H1 (cell line): Measurements from ENCODE around the gene TNRC6B. TPM values are rescaled to one million over a fixed set of nuclear protein-coding genes. Genes with fewer than 3 reads are reported as not detected.

Experiments
- CEBPB ChIP-seq: IDR thresholded peaks from 2 replicates; pipeline ENCODE4 v1.6.1; 2012; ENCODE audit warnings: low read depth, low read length
- CHD1 ChIP-seq: IDR thresholded peaks from 2 replicates; pipeline ENCODE4 v1.6.1; 2012; ENCODE audit warnings: low read depth, low read length, improper control_type of control experiment
- HDAC2 ChIP-seq, 2 experiments: fragments of 300-600 bp in 1 of 2; sonication (generic) in 1 of 2; IDR thresholded peaks; 2 replicates each; pipeline ENCODE4 v1.6.1; 2011 to 2012; ENCODE audit warnings: low read depth in 2 of 2, low read length in 2 of 2, mild to moderate bottlenecking in 2 of 2, moderate library complexity in 2 of 2, borderline replicate concordance in 1 of 2, inconsistent platforms in 1 of 2
- KDM1A ChIP-seq: fragments of 200-600, 300-600 bp; sonication (generic); IDR thresholded peaks from 2 replicates; pipeline ENCODE4 v1.7.1; 2016; ENCODE audit warnings: mild to moderate bottlenecking, low read length, borderline replicate concordance
- KDM4A ChIP-seq: IDR thresholded peaks from one replicate; pipeline ENCODE4 v1.7.1; 2012; ENCODE audit warnings: low read depth, mild to moderate bottlenecking, moderate library complexity, low read length, inconsistent platforms; ENCODE audit not compliant: severe bottlenecking
- TEAD4 ChIP-seq: IDR thresholded peaks from 2 replicates; pipeline ENCODE4 v1.6.1; 2012; ENCODE audit warnings: low read depth, low read length, inconsistent platforms, mixed read lengths
- polyA plus RNA-seq, 7 experiments: library from polyadenylated mRNA; depleted of rRNA in 3 of 7; stranded (reverse) in 5 of 7; unstranded in 2 of 7; fragments of >200 nt in 5 of 7; fragments of 200-250 nt in 2 of 7; gene quantifications; 1 replicate in 5 of 7; 2 replicates in 1 of 7; 4 replicates in 1 of 7; pipeline versions ENCODE4 v1.2.1 to v1.2.3, GENCODE V29; 2011 to 2013; ENCODE audit warnings: missing spikeins in 2 of 7, mixed read lengths in 2 of 7
- total RNA-seq: library from RNA; stranded (reverse); fragmentation: NEBNext Ultra II Directional; extraction: Animal tissue kit (Norgen Biotek cat#: 25700); gene quantifications from 2 replicates; pipeline ENCODE4 v1.2.1, GENCODE V29; 2021

TNRC6B gene
- total and polyA plus RNA-seq, 2 of the 8 experiments (the other 6 are each of a cell fraction or from before 2014, with no cell fraction given) = 12.5 to 48.9 TPM

- TF ChIP-seq CEBPB = no peak
- TF ChIP-seq CHD1 = no peak
- no peak for TF ChIP-seq KDM1A
- no peak for TF ChIP-seq KDM4A
- TF ChIP-seq TEAD4 = no peak
- no peak for TF ChIP-seq HDAC2 (IDR thresholded peaks at IDR 0.05; ENCODE audit: borderline replicate concordance in 1 of 2, low read depth in 2 of 2, low read length in 2 of 2)
- TF ChIP-seq, all 59 proteins: peak for 0
Observed at GRCh38 chr22:40385036-40385782, 207.5 kb downstream of the TNRC6B start (continued).

Other genes starting within 250 kb of the TNRC6B start
- gene TMA7B, start 217.5 kb upstream of the TNRC6B start, total RNA-seq = not detected in 2 replicates
- not detected in 2 replicates for gene TMA7B, start 217.5 kb upstream of the TNRC6B start, polyA plus RNA-seq (2011; rRNA removed)
- gene FAM83F, start 183.0 kb upstream of the TNRC6B start, total RNA-seq = 18.9 and 20.9 TPM in 2 replicates
- gene FAM83F, start 183.0 kb upstream of the TNRC6B start, polyA plus RNA-seq (2011; rRNA removed) = 8.6 and 10.8 TPM in 2 replicates
- 180 and 197 TPM in 2 replicates for gene ADSL, start 168.6 kb downstream of the TNRC6B start, total RNA-seq
- gene ADSL, start 168.6 kb downstream of the TNRC6B start, polyA plus RNA-seq (2011; rRNA removed) = 189 and 218 TPM in 2 replicates
- 51.5 and 53.8 TPM in 2 replicates for gene SGSM3, start 192.7 kb downstream of the TNRC6B start, total RNA-seq
- 59.5 and 94.8 TPM in 2 replicates for gene SGSM3, start 192.7 kb downstream of the TNRC6B start, polyA plus RNA-seq (2011; rRNA removed)